Cortex of kidney (tissue), 1 donor: ENCODE results near the gene DCST1.

ENCODE experiments used
- DNase-seq: peaks from one replicate; lab custom pipeline; 2025; lab: John Stamatoyannopoulos, UW

Gene DCST1

DNA sequence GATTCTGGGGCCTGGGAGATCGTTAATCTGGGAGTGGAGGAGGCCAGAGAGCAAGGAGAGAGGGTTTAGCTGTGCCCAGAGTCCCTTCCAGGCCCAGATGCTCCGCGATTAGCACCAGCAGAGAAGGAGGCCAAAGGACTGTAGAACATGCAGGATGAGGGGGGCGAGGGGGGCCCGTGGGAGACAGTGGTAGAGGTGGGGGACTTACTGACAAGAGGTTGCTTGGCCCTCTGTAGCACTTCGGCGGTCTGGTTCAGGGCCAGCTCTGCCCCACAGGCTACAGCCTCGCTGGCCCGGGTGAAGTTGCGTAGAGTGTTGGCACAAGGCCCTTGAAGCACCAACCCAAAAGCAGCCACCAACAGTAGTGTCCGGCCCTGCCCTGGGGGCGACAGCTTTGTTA lies 738 bp upstream of the DCST1 start:
- no peak for DNase-seq

DNA sequence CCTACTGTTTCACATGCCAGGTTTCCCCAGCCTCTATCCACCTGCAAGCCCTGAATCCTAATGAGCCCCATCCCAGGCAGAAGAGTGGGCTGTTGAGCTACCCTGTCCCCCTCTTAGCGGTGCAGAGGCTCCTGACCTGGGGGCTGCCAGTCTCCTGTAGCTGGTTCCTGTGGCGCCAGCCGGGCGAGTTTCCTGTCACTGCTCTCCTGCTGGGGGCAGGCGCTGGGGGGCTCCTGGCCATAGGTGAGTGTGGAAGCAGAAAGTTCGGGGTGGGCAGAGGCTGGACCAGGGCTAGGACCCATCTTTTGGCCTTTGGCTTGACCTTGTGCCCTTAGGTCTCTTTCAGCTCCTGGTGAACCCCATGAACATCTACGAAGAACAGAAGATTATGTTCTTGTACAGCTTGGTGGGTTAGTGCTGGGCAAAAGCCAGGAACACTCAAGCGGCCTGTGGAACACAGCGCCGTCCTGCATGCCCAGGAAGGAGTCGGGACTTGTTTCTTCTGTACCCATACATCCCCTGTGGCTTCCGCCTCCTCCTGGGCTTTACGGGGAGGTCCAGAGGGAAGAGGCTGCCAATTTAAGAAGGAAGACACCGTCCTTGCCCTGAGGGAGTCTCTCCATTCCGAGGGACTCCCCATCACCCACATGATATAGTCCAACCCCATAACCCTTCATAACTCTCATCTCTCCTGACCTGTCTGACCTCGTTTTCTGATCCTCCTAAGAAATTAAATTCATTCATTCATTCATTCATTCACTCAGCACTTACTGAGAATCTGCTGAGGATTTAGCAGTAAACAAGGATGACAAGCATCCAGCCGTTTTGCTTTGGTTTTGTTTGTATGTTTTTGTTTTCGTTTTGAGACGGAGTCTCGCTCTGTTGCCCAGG lies 939 bp downstream of the DCST1 start:
- no peak for DNase-seq

DNA sequence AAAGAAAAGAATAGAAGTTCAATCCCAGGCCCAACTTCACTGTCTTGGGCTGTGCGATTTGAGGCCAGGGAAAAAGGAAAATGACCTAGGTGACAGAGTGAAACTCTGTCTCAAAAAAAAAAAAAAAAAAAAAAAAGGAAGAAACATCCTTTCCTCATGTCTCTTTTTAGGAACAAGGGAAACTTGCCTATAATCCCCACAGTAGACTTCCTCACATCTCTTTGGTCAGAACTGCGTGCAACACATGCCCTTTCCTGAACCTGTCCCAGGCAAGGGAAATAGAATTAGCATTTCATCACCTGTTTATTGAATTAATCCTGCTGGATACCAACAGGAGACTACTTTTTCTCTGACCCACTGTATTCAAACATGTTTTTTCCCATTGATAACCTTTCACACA lies 2.3 kb downstream of the DCST1 start:
- DNase-seq: no peak

DNA sequence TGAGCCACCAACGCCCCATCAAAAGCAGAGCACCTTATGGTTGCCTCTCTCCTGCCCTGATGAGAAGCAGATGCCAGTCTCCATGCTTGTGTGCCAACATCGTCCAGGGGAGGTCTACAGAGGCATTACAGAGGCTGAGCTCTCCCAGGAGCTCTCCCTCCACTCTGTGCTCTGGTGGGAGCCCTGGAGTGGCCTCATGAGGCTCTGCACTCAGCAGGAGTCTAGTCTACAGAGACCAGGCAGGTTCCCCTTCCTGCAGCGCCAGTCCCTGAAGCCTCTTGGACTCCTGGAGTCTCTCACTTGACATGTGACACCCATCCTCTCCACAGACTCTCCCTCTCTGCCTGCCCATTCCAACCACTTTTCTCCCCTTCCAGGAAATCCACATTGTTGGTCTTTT lies 3.4 kb downstream of the DCST1 start:
- no peak for DNase-seq

DNA sequence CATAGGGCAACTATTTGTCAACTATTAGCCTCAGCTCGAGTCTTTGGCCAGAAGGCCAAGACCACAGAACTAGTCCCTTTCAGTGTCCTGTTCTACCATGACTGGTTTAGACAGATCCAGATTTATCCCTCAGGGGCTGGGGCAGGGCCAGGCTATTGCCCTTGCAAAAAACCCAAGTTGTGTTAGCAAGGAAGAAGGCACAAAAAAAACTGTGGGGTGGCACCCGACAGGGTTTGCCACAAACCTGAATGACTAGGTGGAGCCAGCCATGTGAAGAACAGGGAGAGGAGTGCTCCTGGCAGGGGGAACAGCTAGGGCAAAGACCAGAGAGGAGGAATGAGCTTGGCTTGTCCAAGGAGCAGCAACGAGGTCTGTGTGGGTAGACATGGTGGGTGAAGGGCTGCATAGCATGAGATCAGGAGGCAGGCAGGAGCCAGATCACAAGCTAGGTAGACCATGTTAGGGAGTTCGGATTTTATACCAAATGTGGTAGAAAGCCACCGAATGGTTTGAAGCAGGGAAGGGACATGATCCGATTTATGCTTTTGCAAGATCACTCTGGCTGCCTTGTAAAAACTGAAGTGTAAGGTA lies 4.3 kb downstream of the DCST1 start:
- DNase-seq: no peak

DNA sequence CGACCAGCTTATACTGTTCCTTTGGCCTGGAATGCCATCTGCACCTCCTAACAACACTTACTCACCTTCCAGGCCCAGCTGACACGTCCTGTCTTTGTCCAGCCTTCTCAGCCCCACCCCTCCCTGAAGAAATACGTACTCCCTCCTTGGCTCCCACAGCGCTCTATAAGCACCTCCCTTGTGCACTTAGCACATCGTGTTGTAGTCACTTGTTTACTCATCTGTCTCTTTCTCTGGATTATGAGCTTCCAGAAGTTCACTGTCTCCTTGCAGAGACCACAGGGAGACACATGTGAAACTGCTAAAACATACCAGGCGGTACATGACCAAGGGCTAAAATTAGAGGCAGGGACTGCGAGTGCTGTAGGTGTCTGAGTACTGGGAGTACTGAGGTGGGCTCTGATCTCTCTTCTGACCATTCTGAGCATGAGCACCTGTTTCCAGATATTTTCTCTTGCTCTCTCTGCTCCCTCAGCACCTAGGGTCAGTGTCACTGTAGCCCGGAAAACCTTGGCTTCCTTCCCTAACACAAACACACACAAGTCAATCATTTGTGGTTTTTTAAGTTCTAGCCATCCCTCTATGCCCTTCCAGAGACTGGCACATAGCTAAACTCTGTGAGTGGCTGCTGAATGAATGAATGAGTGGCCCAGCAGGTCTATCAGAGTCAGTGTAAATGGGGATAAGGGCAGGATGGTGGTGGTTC lies 5.1 kb downstream of the DCST1 start:
- no peak for DNase-seq

DNA sequence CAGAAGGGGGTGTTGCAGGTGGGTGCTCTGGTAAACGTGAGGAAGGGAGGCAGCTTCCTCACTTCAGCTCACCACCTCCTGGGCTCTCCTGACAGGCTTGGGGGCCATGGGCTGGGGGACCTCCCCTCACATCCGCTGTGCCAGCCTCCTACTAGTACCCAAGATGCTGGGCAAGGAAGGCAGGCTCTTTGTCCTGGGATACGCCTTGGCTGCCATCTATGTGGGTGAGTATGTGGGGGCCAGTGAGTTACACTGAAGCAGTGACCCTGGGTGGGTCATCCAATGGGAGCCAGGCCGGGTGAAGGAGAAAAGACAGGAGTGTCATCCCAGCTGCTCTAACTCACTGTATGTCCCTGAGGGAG lies 5.7 kb downstream of the DCST1 start:
- no peak for DNase-seq

DNA sequence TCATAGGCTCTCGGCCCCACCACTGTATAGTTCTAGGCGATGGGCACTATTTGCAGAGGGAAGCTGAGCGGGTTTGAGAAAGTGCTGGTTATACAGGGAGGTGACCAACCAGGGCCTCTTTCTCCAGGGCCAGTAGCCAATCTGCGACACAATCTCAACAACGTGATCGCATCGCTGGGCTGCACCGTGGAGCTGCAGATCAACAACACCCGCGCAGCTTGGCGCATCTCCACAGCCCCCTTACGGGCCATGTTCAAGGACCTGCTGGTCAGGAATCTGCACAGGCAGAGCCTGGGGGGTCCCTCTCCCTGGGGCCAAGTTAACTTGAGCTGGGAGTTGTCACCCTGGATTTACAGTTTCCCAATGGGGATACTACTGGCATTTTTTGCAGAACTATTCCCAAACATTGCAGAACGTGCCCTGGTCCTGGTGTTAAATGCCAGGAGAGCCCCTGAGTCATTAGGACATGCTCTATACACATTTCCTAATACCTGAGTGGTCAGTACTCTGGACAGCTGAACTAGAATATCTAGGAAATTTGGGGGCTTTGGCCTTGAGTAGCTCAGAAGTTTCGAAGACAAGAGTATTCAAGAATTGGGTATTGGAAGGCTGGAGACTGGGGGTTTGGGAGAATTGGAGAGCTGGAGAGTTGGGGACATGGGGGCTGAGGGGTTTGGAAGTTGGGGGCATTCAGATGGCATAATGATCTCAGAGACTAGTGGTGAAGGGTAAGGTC lies 6.9 kb downstream of the DCST1 start:
- no peak for DNase-seq

DNA sequence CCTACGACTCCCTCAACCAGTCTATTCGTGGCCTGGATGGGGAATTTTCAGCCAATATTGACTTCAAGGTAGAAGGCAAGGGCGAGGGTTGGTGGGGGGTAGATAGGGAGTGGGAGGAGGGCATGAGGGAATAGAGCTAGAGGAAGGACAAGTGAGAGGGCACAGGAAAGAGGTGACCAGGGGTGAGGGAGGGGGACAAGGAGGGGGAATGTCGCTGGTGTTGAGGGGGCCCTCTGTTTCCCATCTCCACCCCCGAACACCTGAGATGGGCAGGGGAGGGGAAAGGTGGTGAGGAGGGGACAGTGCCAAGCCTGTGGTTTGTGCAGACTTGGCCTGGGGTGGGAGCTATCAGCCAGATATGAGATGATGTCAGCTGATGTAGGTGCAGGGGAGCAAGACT lies 9.2 kb downstream of the DCST1 start:
- no peak for DNase-seq

DNA sequence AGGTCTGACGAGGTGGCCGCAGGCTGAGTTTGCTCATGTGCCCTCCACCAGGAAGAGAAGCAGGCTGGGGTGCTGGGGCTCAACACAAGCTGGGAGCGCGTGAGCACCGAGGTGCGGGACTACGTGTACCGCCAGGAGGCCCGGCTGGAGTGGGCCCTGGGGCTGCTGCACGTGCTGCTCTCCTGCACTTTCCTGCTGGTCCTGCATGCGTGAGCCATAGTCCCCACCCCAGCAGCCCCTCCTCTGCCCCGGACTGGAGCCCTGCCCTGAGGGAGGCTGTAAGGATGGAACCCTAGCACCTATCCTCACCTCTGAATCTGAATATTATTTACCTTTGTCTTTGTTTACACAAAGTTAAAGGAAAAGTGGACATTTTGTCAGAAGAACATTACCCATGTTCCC lies 9.7 kb downstream of the DCST1 start:
- no peak for DNase-seq

DNA sequence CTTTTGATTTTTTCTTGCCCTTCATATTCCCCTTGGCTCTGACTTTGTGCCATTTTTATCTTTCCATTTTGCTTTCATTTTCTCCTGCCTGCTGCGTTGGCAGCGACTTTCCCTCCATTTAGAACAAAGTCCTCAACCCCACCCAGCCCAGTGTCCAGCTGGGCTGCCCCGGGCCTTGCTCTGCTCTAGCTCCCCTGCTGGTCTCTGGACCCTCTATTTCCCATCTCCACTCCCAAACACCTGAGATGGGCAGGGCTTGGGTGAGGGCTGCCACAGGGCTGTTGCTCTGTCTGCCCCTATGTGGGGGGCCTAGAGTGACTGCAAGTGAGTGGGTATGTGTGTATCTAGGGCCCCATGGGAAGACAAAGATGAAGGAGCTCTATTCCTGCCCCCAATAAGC lies 10.2 kb downstream of the DCST1 start:
- DNase-seq: no peak

DNA sequence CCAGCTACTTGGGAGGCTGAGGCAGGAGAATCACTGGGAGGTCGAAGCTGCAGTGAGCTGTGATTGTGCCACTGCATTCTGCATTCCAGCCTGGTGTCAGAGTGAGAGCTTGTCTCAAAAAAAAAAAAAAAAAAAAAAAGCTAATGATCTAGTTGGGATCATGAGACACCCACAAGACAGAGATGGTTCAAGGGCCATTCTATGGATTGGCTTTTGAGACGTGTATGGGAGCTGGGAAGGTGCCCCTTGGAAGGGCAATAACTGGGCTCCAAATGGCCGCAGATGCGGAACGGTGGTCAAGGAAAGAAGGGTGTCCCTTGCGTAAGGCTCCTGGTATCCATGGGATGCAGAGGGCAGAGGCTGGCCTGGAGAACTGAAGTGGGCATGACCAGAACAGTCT lies 10.7 kb downstream of the DCST1 start:
- DNase-seq: no peak

DNA sequence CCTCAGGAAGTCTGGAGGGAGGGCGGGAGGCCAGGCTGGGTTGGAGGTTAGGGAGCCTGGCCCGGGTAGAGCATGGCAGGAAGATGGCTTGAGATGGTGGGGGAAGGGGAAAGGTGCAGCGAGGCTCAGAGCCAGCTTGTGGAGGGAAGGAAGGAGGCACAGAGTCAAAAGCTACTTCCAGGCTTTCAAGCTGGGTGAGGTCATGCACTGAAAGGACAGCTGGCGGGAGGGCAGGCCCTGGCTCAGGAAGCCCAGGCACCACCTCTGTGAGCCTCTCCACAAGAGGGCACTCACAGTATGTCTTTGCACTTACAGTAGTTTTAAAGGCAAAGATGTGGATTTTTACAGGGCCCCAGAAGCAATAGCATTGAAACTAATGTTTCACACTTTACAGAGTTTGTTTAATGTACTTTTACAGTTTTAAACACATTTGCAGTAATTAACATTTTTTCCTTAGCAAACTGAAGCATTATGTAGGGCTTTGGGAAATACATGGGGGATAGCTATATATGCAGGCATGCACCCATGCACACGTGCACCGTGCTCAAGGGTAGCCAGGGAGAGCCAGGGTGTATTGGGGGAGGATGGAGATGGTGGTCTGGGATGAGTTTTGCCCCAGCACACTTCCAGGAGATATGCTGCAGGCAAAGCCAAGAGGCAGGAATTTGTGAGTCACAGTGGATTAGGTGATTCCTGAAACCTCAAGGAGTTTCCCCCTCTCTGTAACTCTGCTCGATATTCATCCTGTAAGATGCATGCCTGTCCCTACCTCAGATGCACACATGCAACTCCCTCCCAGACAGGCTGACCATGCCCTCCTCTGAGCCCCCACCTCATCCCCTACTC lies 11.4 kb downstream of the DCST1 start:
- no peak for DNase-seq

DNA sequence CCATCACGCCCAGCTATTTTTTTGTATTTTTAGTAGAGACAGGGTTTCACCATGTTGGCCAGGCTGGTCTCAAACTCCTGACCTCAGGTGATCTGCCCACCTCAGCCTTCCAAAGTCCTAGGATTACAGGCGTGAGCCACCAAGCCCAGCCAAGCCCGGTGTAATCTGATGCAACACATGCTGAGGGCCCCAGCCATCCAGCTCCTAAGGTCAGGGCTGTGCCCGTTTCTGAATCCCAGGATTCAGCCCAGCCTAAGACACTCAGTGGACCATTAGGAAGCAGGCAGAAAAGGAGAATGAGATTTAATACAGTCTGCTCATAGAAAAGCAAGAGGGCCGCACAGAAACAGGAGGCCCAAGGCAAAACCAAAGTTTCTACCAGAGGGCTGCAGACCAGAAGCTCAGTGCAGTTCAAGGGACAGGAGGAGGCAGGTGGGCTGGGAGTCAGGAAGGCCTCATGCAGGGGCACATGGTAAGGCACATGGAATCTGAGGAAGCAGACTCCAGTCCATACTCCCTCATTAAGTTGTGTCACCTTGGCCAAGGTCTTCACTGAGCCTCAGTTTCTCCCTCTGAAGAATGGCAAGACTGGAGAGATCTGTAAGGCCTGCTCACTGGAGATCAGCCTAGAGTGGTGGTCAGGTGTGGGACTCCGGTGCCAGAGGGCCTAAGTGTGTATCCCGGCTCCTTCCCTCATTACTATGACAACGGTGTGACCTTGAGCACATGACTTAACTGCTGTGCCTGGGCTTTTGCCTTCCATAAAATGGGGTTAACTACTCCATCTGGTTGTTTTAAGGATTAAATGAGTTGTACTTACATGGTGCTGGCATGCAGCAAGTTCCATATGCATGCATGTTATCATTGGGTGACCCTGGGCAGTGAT lies 15.1 kb downstream of the DCST1 start:
- DNase-seq: no peak

DNA sequence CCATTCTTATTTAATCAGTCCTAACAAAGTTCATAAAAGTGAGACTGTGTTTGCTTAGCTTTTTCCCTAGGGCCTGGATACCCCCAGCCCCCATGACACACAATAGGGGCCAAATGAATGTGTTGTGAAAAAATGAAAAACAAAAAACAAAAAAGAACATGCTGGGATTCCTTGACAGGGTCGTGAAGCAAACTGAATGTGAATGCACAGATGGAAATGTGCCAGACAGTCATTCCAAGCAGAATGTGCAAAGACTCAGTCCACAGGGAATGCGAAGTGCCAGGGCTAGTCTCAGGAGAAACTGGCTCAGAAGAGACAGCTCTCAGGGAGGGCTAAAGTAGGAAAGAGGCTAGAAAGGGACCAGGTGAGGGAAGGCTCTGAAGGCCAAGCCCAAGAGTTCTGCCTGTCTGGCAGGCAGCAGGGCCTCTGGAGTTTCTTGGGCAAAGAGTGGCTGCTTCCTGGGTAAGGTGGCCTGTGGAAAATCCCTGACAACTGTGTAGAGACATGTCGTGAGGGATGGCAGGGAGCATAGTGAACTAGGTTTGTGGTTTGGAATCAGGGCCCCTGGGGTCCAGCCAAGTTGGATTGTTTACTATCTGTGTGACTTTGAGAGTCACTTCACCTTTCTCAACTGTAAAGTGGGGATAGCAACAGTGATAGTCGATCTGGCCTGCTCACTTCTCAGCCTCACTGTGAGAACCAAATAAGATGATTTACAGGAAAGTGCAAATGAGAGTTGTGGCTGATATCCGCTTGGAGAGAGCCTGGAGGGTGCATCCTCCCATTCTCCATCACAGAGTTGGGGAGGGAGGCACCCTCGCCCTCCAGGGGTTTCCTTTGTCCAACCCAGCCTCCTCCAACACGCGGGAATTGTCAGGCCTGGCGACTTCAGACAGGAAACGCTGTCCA lies 16.3 kb downstream of the DCST1 start:
- no peak for DNase-seq

DNA sequence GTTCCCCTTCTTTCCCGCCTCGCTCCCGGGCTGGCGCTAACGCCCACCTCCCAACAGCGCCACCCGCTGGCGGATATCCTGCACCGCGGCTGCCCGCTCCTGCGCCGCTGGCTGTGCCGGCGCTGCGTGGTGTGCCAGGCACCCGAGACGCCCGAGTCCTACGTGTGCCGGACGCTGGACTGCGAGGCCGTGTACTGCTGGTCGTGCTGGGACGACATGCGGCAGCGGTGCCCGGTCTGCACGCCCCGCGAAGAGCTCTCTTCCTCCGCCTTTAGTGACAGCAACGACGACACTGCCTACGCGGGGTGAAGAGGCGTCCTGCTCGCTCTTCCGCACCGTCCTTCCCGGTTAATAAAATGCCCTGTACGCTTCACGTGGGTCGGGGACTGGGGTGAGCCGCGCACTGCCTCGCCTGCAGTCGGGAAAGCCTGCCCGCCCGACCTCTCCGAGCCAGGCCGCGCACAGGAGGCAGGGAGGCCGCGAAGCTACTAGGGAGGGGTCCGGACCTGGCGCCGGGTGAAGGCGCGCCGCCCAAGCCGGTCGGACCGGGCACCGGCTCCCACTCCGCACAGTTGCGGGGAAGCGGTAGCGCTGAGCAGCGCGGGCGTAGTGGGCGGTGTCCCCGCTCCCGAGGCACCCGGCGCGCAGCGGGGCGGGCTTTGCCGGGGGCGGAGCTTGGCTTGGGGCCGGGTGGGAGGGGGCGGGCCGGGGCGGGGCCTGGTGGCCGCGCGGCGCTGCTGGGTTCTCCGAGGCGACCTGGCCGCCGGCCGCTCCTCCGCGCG lies 17.1 kb downstream of the DCST1 start, which contains the start of gene ADAM15:
TSS of gene ADAM15 (plus strand) at position 757 of the 782 bp plus-strand sequence. CDS start 71 bp downstream, outside the sequence.
- no peak for DNase-seq

DNA sequence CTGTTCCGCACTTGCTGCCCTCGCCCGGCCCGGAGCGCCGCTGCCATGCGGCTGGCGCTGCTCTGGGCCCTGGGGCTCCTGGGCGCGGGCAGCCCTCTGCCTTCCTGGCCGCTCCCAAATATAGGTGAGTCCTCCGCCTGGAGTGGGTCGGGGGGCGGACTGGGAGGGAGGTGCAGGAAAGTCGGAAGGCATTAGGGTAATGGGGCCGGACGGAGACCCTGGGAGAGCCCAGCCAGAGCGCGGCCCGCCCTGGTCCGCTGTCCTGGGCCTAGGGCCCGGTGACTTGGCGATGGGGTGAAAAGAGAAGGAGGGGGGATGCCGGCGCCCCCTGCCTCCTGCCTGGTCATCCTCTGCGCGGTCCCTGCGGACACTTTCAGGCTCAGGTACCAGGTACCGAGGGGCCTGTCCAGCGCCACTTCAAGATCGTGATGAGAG lies 17.7 kb downstream of the DCST1 start:
- no peak for DNase-seq

DNA sequence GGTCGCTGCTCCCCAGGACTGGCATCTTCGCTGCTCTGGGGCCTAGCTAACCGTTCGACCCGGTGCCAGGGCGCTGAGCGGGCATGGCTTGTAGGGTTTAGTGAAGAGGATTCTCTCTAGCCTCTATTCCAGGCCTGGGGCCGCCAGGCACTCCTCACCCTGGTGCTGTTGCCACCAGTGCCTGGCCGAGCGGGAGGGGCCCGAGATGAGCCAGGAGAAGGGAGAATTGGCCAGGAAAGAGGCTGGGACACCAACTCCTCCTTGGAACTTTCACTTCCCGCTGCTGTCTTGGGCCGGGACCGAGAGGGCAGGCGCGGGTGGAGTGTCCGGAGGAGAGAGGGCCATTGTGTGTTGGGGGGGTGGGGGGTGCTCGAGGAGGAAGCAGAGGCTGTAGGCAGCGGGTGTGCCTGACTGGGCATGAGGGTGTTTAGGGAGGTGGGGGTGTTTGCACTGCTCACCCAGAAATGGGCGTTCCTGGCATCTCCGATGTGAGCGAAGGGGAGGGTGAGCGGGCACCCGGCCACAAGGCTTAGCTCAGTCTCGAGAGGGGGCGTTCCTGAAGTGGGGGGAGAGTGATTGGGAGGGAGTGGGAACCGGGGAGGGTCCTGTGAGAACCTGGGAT lies 18.3 kb downstream of the DCST1 start:
- no peak for DNase-seq
